A549 (cell line): ENCODE measurements around the gene BICRA. TPM values are rescaled to one million over a fixed set of nuclear protein-coding genes. Genes with fewer than 3 reads are reported as not detected.
A peak's percentile ranks its signal among the peaks of the same experiment; 100 is the strongest.

Source experiments
- ATAC-seq, 2 experiments: fragments of 200-7000 bp in 1 of 2; fragments of >200 bp in 1 of 2; cut with Nextera tagmentation in 1 of 2; cut with Tn5 transposase in 1 of 2; 3 replicates each; pipeline versions ENCODE4 v1.8.0 to v1.9.1; 2018 to 2020; ENCODE audit warnings: mild to moderate bottlenecking in 1 of 2, moderate library complexity in 1 of 2
- CTCF ChIA-PET: fragments of 300-600 bp; sonication (Branson Sonifier 250); formaldehyde crosslinking; extraction: SDS; loops from one replicate; lab custom pipeline; 2021; ENCODE audit warnings: antibody characterized with exemption, inconsistent platforms; lab: Yijun Ruan, JAX
- POLR2A ChIA-PET: fragments of 350-600 bp; formaldehyde crosslinking; extraction: SDS; loops from one replicate; lab custom pipeline; 2021; ENCODE audit warnings: antibody characterized with exemption, inconsistent platforms; lab: Yijun Ruan, JAX
- DNase-seq, 2 experiments: peaks; one replicate each; pipeline versions ENCODE4 v3.0.0 to v3.0.0-alpha.2; 2011 to 2016; ENCODE audit warnings: low read depth in 1 of 2, low spot score in 1 of 2
- FAIRE-seq: peaks from 2 replicates; lab custom pipeline; 2011; peaks lifted over from hg19 to GRCh38; lab: Jason Lieb, UNC
- H3K27ac ChIP-seq, 2 experiments: fragments of >200 bp; sonication (Bioruptor Twin); formaldehyde crosslinking; 3 replicates each; pipeline ENCODE4 v1.5.1; 2016 to 2017
- H3K4me1 ChIP-seq: fragments of >200 bp; sonication (Bioruptor Twin); formaldehyde crosslinking; 3 replicates; pipeline ENCODE4 v1.6.1; 2016
- H3K4me2 ChIP-seq: fragments of >200 bp; sonication (Bioruptor Twin); formaldehyde crosslinking; 3 replicates; pipeline ENCODE4 v1.6.1; 2016
- H3K4me3 ChIP-seq: fragments of >200 bp; sonication (Bioruptor Twin); formaldehyde crosslinking; 3 replicates; pipeline ENCODE4 v1.5.1; 2016
- H3K9me3 ChIP-seq: fragments of >200 bp; sonication (Bioruptor Twin); formaldehyde crosslinking; 3 replicates; pipeline ENCODE4 v1.6.1; 2016
- BHLHE40 ChIP-seq: IDR thresholded peaks from 2 replicates; pipeline ENCODE4 v1.6.1; 2012; ENCODE audit warnings: low read depth, low read length, inconsistent platforms
- CBX2 ChIP-seq: fragments of 200-600 bp; sonication (generic); IDR thresholded peaks from 2 replicates; pipeline ENCODE4 v1.6.1; 2016; ENCODE audit warnings: low read depth, mild to moderate bottlenecking, borderline replicate concordance
- CEBPB ChIP-seq, 2 experiments: fragments of >200 bp in 1 of 2; sonication (Bioruptor Twin) in 1 of 2; formaldehyde crosslinking in 1 of 2; IDR thresholded peaks; 2 replicates each; pipeline ENCODE4 v1.6.1; 2012 to 2016
- CHD2 ChIP-seq: fragments of 150-350 bp; IDR thresholded peaks from 2 replicates; pipeline ENCODE4 v1.6.1; 2014; ENCODE audit warnings: low read length; ENCODE audit not compliant: partially characterized antibody
- EHF ChIP-seq: fragments of 250-450 bp; sonication (Bioruptor Pico); IDR thresholded peaks from 2 replicates; pipeline ENCODE4 v1.5.0; 2020; ENCODE audit warnings: mild to moderate bottlenecking
- EHMT2 ChIP-seq: fragments of 200-600 bp; sonication (generic); IDR thresholded peaks from 2 replicates; pipeline ENCODE4 v1.6.1; 2016; ENCODE audit warnings: antibody characterized with exemption, low read depth, mild to moderate bottlenecking, moderate library complexity
- ESRRA ChIP-seq: fragments of 150-350 bp; IDR thresholded peaks from 2 replicates; pipeline ENCODE4 v1.6.1; 2014; ENCODE audit warnings: mild to moderate bottlenecking, low read length, borderline replicate concordance
- FOSL2 ChIP-seq, 2 experiments: fragments of 450-650 bp in 1 of 2; fragments of >200 bp in 1 of 2; sonication (Bioruptor Twin) in 1 of 2; formaldehyde crosslinking; IDR thresholded peaks; 2 replicates each; pipeline versions ENCODE4 v1.5.0 to v1.6.1; 2016 to 2020; ENCODE audit warnings: mild to moderate bottlenecking in 1 of 2, moderate library complexity in 1 of 2
- HDAC2 ChIP-seq: fragments of 200-600 bp; sonication (generic); IDR thresholded peaks from 2 replicates; pipeline ENCODE4 v1.6.1; 2016
- HEYL ChIP-seq: fragments of 250-450 bp; sonication (Bioruptor Pico); IDR thresholded peaks from 2 replicates; pipeline ENCODE4 v1.8.0; 2021; ENCODE audit warnings: mild to moderate bottlenecking, moderate library complexity
- HOXA7 ChIP-seq: fragments of 250-450 bp; sonication (Bioruptor Pico); IDR thresholded peaks from 2 replicates; pipeline ENCODE4 v1.5.0; 2020; ENCODE audit warnings: mild to moderate bottlenecking, moderate library complexity
- HOXB5 ChIP-seq: fragments of 250-450 bp; sonication (Bioruptor Pico); IDR thresholded peaks from 2 replicates; pipeline ENCODE4 v1.5.0; 2020; ENCODE audit warnings: mild to moderate bottlenecking, moderate library complexity
- KDM1A ChIP-seq: fragments of 200-600 bp; sonication (generic); IDR thresholded peaks from 2 replicates; pipeline ENCODE4 v1.6.1; 2016; ENCODE audit warnings: low read depth, mild to moderate bottlenecking
- MAFK ChIP-seq: fragments of 450-650 bp; IDR thresholded peaks from 2 replicates; pipeline ENCODE4 v1.6.1; 2014; ENCODE audit not compliant: partially characterized antibody
- MAZ ChIP-seq: fragments of 150-350 bp; IDR thresholded peaks from 2 replicates; pipeline ENCODE4 v1.6.1; 2014; ENCODE audit warnings: antibody characterized with exemption, low read depth, low read length, borderline replicate concordance
- MYC ChIP-seq: IDR thresholded peaks from 2 replicates; pipeline ENCODE4 v1.6.1; 2012; ENCODE audit warnings: mild to moderate bottlenecking, inconsistent platforms, low read length, improper control_type of control experiment, borderline replicate concordance
- NFE2L2 ChIP-seq: fragments of 150-350 bp; conservative IDR thresholded peaks from 2 replicates; pipeline ENCODE4 v1.6.1; 2014; ENCODE audit warnings: low read length
- RARB ChIP-seq: fragments of 250-450 bp; sonication (Bioruptor Pico); IDR thresholded peaks from 2 replicates; pipeline ENCODE4 v1.8.0; 2021; ENCODE audit warnings: mild to moderate bottlenecking, moderate library complexity
- TP53 ChIP-seq: fragments of 250-450 bp; sonication (Bioruptor Pico); IDR thresholded peaks from 2 replicates; pipeline ENCODE4 v1.5.0; 2021; ENCODE audit warnings: mild to moderate bottlenecking, moderate library complexity
- ZC3H11A ChIP-seq: fragments of 450-650 bp; IDR thresholded peaks from 2 replicates; pipeline ENCODE4 v1.6.1; 2014; ENCODE audit warnings: antibody characterized with exemption, mild to moderate bottlenecking
- ZSCAN20 ChIP-seq: fragments of 250-450 bp; sonication (Bioruptor Pico); IDR thresholded peaks from 2 replicates; pipeline ENCODE4 v1.8.0; 2022; ENCODE audit warnings: mild to moderate bottlenecking, moderate library complexity
- WGBS: methylation state at CpG from one replicate; pipeline ENCODE4 v1.1.6; 2017; ENCODE audit errors: missing lambda C conversion rate; 5-methylcytosine and 5-hydroxymethylcytosine counted together
- polyA plus RNA-seq, 4 experiments: library from polyadenylated mRNA; depleted of rRNA in 3 of 4; stranded (reverse); fragments of >200 nt; fragmentation: RNase III in 1 of 4; extraction: RNeasy Plus Mini Kit Qiagen cat#74134 plus additional on column Dnase treatment in 1 of 4; gene quantifications; 2 replicates in 3 of 4; 3 replicates in 1 of 4; pipeline ENCODE4 v1.2.3, GENCODE V29; 2011 to 2017
- TF ChIP-seq, protein P1 (sequence below): IDR thresholded peaks from 2 replicates; pipeline ENCODE4 v1.6.1; 2012
- TF ChIP-seq, protein P2 (sequence below): fragments of 200-600 bp; sonication (generic); IDR thresholded peaks from 2 replicates; pipeline ENCODE4 v1.6.1; 2016; ENCODE audit warnings: antibody characterized with exemption, mild to moderate bottlenecking, moderate library complexity
- TF ChIP-seq, protein P3 (sequence below): fragments of 250-450 bp; sonication (Bioruptor Pico); IDR thresholded peaks from 2 replicates; pipeline ENCODE4 v1.5.0; 2021; ENCODE audit warnings: mild to moderate bottlenecking, moderate library complexity, borderline replicate concordance

Gene BICRA
- polyA plus RNA-seq, 2 of the 4 experiments (the other 2 are of a cell fraction): 0.83 to 12.4 TPM

DNA sequence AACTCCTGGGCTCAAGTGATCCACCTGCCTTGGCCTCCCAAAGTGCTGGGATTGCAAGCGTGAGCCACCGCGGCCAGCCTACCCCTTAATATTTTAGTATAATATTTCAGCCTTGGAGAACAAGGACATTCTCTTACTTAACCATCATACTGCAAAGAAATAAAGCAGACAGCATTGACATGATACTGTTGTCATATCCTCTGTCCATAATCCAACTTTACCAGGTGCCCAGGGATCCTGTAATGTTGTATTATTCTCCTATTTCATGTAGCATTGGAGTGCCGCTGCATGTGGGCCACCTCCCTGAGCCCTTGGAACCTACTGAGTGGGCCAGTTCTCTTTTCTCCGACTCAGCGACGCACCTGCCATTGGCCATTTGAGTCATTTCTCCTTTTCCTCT, 82.8 kb downstream of the BICRA start:
- 54% methylated on average over 7 of the region's 7 CpGs for WGBS
- Histone ChIP-seq H3K4me1 (no peaks in the 10 kb centered on the region), H3K4me3 (no peak overlapping the region), H3K4me2 (no peak overlapping the region)
- ChIA-PET POLR2A (no interaction called here), CTCF (interaction anchor here (2.9 kb wide), 1 partner anchor 256 kb away, joined by 21 read pairs; no protein-coding TSS in a partner anchor)
- DNase-seq (no peak), ATAC-seq (no peak), FAIRE-seq (no peak)
- no peak for TF ChIP-seq HEYL
- TF ChIP-seq, protein P1, sequence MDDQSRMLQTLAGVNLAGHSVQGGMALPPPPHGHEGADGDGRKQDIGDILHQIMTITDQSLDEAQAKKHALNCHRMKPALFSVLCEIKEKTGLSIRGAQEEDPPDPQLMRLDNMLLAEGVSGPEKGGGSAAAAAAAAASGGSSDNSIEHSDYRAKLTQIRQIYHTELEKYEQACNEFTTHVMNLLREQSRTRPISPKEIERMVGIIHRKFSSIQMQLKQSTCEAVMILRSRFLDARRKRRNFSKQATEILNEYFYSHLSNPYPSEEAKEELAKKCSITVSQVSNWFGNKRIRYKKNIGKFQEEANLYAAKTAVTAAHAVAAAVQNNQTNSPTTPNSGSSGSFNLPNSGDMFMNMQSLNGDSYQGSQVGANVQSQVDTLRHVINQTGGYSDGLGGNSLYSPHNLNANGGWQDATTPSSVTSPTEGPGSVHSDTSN: no peak
- no peak for TF ChIP-seq HOXA7 (CRISPR knock-in tag)
- no peak for TF ChIP-seq CBX2
- no peak for TF ChIP-seq MYC
- no peak for TF ChIP-seq RARB (CRISPR knock-in tag)
- no peak for TF ChIP-seq EHF
- TF ChIP-seq MAFK: no peak
- TF ChIP-seq, all 56 proteins: peak for 0
- Histone ChIP-seq H3K9me3 (no peaks in the 10 kb centered on the region), H3K27ac (no peak overlapping the region)

DNA sequence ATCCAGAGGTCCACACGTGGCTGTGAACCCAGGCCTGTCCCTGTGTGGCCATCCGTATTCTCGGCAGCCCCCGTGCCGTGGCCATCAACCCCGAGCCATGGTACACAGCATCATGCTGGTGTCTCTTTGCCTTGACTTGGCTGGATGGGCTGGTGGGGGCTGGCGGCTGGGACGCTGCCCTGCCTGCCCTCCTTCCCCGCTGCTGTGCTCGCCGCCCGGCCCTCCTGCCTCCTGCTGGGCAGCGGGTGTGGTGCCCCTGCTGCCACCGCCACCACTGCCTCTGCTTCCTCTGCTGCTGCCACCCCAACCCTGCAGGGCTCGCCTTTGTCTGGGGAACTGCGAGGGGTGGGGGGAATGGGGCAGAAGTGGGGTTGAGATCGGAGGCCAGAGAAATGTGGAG, 84.6 kb downstream of the BICRA start:
- Histone ChIP-seq H3K27ac (no peak overlapping the region), H3K4me2 (no peak overlapping the region), H3K4me1 (peaks cover 4% of the 10 kb centered on the region), H3K4me3 (no peak overlapping the region), H3K9me3 (no peaks in the 10 kb centered on the region)
- TF ChIP-seq FOSL2 (IDR thresholded peaks at IDR 0.05): no peak
- TF ChIP-seq FOSL2 (CRISPR knock-in tag; IDR thresholded peaks at IDR 0.05): no peak
- TF ChIP-seq KDM1A: no peak
- TF ChIP-seq EHMT2: no peak
- no peak for TF ChIP-seq ZC3H11A
- TF ChIP-seq, protein P2, sequence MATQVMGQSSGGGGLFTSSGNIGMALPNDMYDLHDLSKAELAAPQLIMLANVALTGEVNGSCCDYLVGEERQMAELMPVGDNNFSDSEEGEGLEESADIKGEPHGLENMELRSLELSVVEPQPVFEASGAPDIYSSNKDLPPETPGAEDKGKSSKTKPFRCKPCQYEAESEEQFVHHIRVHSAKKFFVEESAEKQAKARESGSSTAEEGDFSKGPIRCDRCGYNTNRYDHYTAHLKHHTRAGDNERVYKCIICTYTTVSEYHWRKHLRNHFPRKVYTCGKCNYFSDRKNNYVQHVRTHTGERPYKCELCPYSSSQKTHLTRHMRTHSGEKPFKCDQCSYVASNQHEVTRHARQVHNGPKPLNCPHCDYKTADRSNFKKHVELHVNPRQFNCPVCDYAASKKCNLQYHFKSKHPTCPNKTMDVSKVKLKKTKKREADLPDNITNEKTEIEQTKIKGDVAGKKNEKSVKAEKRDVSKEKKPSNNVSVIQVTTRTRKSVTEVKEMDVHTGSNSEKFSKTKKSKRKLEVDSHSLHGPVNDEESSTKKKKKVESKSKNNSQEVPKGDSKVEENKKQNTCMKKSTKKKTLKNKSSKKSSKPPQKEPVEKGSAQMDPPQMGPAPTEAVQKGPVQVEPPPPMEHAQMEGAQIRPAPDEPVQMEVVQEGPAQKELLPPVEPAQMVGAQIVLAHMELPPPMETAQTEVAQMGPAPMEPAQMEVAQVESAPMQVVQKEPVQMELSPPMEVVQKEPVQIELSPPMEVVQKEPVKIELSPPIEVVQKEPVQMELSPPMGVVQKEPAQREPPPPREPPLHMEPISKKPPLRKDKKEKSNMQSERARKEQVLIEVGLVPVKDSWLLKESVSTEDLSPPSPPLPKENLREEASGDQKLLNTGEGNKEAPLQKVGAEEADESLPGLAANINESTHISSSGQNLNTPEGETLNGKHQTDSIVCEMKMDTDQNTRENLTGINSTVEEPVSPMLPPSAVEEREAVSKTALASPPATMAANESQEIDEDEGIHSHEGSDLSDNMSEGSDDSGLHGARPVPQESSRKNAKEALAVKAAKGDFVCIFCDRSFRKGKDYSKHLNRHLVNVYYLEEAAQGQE: no peak
- TF ChIP-seq TP53 (CRISPR knock-in tag): no peak
- TF ChIP-seq MAZ: no peak
- no peak for TF ChIP-seq NFE2L2
- no peak for TF ChIP-seq HDAC2
- no peak for TF ChIP-seq ESRRA
- no peak for TF ChIP-seq BHLHE40
- no peak for TF ChIP-seq ZSCAN20
- TF ChIP-seq CHD2: no peak
- TF ChIP-seq HOXA7 (CRISPR knock-in tag): no peak
- TF ChIP-seq MAFK: no peak
- TF ChIP-seq, protein P3, sequence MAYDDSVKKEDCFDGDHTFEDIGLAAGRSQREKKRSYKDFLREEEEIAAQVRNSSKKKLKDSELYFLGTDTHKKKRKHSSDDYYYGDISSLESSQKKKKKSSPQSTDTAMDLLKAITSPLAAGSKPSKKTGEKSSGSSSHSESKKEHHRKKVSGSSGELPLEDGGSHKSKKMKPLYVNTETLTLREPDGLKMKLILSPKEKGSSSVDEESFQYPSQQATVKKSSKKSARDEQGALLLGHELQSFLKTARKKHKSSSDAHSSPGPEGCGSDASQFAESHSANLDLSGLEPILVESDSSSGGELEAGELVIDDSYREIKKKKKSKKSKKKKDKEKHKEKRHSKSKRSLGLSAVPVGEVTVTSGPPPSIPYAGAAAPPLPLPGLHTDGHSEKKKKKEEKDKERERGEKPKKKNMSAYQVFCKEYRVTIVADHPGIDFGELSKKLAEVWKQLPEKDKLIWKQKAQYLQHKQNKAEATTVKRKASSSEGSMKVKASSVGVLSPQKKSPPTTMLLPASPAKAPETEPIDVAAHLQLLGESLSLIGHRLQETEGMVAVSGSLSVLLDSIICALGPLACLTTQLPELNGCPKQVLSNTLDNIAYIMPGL (CRISPR knock-in tag): no peak
- no peak for TF ChIP-seq CEBPB (IDR thresholded peaks at IDR 0.05)
- TF ChIP-seq HOXB5 (CRISPR knock-in tag): no peak
- no peak for DNase-seq
- POLR2A ChIA-PET: no interaction called here
- WGBS: 89% methylated on average over 14 of the region's 17 CpGs
- FAIRE-seq: no peak
- CTCF ChIA-PET: interaction anchor here (0.5 to 2.9 kb wide), 7 partner anchors 15 to 390 kb away, joined by 3 to 21 read pairs (median 4); partner anchors contain the start of gene NAPA
- ATAC-seq: peak in 1 of 2 experiments; percentile 6; a peak in 1 of 6 replicates
